GM21360 (cell line): ENCODE data around the gene CENPV.
A peak's percentile ranks its signal among the peaks of the same experiment; 100 is the strongest.

ENCODE experiments used
- ATAC-seq: cut with Tn5 transposase; IDR thresholded peaks from one replicate; pipeline ENCODE4 v1.9.1; 2021; ENCODE audit warnings: mild to moderate bottlenecking, moderate library complexity; ENCODE audit not compliant: unreplicated experiment

CENPV gene

GRCh38 chr17:16363749-16364536 lies 10.7 kb upstream of the CENPV start:
- peak; percentile 81 for ATAC-seq

GRCh38 chr17:16361874-16362273 lies 8.6 kb upstream of the CENPV start:
- ATAC-seq = no peak

- ATAC-seq = no peak
Measured at GRCh38 chr17:16358394-16358793, 5.1 kb upstream of the CENPV start.

GRCh38 chr17:16354585-16354984 lies 1.3 kb upstream of the CENPV start:
- no peak for ATAC-seq

GRCh38 chr17:16352667-16353316 lies 477 bp downstream of the CENPV start:
- ATAC-seq = peak; percentile 44

GRCh38 chr17:16352303-16352666 lies 984 bp downstream of the CENPV start:
- no peak for ATAC-seq

- ATAC-seq = no peak
Measured at GRCh38 chr17:16351831-16352230, 1.4 kb downstream of the CENPV start.

GRCh38 chr17:16349431-16349830 lies 3.8 kb downstream of the CENPV start:
- ATAC-seq = no peak

- no peak for ATAC-seq
Measured at GRCh38 chr17:16348586-16348985, 4.7 kb downstream of the CENPV start.

GRCh38 chr17:16346721-16347271 lies 6.5 kb downstream of the CENPV start:
- no peak for ATAC-seq

GRCh38 chr17:16345565-16345964 lies 7.7 kb downstream of the CENPV start:
- no peak for ATAC-seq

GRCh38 chr17:16343569-16343968 lies 9.7 kb downstream of the CENPV start:
- no peak for ATAC-seq

GRCh38 chr17:16342979-16343378 lies 10.3 kb downstream of the CENPV start:
- no peak for ATAC-seq

- ATAC-seq = no peak
Measured at GRCh38 chr17:16339959-16340358, 13.3 kb downstream of the CENPV start.

- ATAC-seq = no peak
Measured at GRCh38 chr17:16339402-16339801, 13.9 kb downstream of the CENPV start.

- no peak for ATAC-seq
Measured at GRCh38 chr17:16338391-16338790, 14.9 kb downstream of the CENPV start.

GRCh38 chr17:16329519-16330271 lies 23.6 kb downstream of the CENPV start:
- ATAC-seq = no peak

- ATAC-seq = no peak
Measured at GRCh38 chr17:16328997-16329396, 24.3 kb downstream of the CENPV start.

GRCh38 chr17:16327018-16327417 lies 26.3 kb downstream of the CENPV start:
- ATAC-seq = no peak

GRCh38 chr17:16325964-16326363 lies 27.3 kb downstream of the CENPV start:
- no peak for ATAC-seq

GRCh38 chr17:16322636-16323035 lies 30.6 kb downstream of the CENPV start:
- ATAC-seq = no peak

GRCh38 chr17:16319969-16320368 lies 33.3 kb downstream of the CENPV start:
- no peak for ATAC-seq
